Activated CD4-positive, CD25-positive, alpha-beta regulatory T cell treated with anti-CD3 and anti-CD28 coated beads, Interleukin-2, amount 50 U/mL, for 16 hours (primary cell): ENCODE data around the gene IGF2BP2.
"Not testable (repeated sequence)": the region's sequence is repeated elsewhere in the genome, so short reads cannot be mapped to it uniquely, and the experiment has no call there.

Source experiments
- DNase-seq: peaks from one replicate; pipeline ENCODE4 v3.0.0-alpha.2; 2020; ENCODE audit warnings: low read depth, low spot score

The IGF2BP2 gene

DNA sequence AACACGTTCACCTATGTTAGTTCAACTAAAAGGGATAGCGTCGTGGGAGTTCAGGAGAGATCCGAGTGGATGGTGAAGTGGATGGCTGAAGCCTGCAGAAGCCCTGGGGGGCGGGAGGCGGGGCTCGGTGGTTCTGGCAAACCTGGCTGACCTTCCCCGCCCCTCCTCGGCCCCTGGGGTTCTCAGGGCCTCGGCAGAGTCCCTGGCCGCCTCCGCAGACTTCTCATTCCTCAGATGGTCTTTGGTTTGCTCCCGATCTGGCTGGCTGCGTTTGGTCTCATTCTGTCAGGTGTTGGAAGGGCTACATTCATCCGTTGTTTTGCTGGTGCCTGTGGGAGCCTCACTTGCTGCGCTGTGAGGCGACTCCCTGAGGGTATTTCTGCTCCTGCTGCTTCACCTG is 179.7 kb downstream of the IGF2BP2 start:
- DNase-seq: not testable (repeated sequence)

DNA sequence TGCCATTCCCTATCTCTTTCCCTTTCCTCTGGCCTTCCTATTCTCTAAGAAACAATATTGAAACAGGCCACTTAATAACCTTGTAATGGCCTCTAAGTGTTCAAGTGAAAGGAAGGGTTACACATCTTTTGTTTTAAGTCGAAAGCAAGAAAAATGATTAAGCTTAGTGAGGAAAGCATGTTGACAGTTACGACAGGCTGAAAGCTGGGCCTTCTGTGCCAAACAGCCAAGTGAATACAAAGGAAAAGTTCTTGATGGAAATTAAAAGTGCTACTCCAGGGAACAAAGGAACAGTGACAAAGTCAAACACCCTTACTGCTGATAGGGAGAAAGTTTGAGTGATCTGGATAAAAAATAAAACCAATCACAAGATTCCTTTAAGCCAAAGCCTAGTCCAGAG is 184.5 kb downstream of the IGF2BP2 start:
- no peak for DNase-seq

DNA sequence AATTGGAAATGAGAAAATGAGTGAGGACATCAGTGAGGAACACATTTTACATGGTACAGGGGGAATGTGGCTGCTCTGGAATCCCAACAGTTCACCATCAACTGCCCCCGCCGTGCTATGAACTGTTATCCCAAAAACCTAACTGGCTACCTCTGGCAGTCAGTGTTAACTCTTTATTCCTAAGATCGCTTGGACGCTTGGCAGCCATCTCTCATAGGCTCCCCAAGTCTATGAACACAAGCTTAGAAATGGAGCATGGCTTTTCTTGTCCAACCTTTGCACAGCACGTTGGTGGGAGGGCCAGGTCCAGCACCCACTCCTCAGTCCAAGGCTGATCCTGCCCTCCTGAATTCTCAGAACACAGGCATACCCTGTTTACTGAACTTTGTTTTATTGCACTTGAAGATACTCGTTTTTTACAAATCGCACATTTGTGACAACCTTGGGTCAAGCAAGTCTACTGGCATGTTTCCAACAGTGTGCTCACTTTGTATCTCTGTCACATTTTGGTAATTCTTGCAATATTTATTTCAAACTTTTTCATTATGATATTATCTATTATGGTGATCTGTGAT is 185.1 kb downstream of the IGF2BP2 start:
- DNase-seq: no peak

DNA sequence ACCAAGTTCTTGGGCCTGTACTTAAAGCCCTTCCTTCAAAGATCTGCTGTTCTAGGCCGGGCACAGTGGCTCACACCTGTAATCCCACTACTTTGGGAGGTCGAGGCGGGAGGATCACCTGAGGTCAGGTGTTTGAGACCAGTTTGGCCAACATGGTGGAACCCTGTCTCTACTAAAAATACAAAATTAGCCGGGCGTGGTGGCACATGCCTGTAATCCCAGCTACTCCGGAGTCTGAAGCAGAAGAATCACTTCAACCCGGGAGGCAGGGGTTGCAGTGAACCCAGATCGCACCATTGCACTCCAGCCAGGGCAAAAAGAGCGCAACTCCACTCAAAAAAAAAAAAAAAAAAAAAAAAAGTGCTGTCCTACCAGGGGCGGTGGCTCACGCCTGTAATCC is 186.2 kb downstream of the IGF2BP2 start:
- DNase-seq: not testable (repeated sequence)

DNA sequence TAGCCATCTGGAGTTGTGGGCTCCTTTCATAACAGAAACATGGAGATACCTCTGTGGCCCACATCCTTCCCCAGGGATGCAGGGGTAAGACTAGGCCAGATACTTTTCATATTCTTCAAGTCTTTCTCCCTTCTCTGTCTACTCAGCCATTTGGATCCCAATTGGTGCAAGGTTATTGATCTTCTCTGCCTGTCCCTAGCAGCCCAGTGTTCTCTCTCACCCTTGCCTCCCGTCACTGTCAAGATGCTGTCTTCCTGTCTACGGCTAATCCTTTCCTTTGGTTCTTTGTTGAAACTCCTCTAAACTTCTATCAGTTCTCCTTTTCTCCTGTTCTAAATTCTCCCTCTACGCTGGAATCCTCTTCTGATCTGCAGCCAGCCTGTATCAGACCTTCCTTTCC is 187.5 kb downstream of the IGF2BP2 start:
- no peak for DNase-seq

DNA sequence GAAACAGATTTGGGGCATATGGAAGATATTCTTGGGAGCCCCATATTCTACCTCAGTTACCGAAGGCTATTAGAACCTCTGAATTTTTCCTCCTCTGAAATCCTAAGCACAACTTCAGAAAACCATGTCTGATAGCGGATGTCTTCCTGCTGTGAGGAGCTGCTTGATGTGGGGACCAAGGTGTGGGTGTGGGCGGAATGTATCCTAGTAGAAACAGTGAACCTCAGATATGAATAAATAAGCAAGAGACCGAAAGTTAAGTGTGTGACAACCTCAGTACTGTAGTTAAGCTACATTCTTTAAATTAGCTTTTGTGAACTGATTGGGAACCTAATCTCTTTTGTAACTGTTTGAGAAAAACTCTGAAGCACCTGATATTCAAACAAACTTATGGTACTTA is 191.8 kb downstream of the IGF2BP2 start:
- DNase-seq: no peak

DNA sequence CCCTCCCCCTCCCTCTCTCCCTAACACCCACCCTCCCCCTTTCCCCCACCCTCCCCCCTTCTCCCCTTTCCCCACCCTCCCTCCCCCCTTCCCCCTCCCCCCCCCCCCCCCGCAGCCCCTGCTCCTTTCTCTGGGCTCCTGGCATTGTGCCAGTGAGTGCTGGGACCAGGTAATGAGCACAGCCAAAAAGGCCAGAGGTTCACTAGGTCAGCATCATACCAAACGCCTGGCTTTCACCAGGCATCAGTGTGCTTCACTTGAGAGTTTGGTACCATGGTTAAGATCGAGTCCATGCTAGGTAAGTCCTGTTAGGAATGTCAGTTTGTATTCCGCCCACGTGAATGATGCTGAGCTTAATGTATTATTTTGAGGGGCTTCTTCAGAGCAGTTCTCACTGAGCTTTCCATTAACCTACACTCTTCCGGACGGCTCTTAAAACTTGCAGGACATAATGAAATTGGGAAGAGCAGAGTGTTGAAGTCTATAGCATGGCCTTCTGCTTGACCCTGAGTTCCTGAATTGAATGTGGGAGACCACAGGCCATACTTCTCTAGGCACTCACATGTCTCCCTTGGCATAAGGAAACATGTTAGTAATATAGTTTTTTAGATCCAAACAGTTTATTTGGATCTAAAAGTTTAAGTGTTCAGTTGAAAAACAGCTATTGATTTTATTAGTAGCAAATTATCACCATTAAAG is 193.2 kb downstream of the IGF2BP2 start:
- no peak for DNase-seq

DNA sequence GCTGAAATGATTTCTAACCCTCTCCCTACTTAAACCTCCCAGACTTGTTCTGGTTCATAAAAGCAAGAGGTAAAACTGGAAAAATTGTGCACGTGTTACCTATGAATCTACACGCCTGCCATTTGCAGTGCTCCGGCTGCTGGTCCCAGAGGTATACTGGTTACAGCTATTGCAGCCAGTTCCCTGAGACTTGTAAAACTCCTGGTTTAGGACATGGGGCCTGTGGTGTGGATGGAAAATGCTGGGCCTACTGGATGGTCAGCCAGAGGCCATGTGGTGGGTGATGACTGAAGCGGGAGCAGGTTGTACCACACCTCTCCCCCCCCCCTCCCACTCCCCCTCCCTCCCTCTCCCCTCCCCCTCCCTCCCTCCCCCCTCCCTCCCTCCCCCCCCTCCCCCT is 193.7 kb downstream of the IGF2BP2 start:
- no peak for DNase-seq

DNA sequence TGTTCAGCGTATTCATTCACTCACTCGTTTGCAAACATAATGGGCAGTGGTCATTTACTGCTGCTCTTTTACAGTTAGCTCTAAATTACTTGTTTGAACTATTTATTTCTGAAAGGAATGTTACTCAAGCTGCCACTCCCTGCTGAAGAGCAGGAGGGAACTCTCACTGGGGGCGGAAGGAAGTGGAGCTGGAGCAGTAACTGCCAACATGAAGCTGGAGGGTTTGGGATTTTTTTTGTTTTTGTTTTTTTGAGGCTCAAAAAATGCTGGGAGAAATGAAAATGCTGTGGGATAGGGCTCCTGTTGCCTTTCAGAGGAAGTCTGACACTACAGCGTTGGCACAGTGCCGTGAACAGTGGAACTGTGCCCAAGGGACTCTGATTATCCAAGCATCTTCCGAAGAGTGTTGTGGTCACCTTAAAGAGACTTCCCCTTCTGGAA is 194.6 kb downstream of the IGF2BP2 start:
- DNase-seq: no peak

DNA sequence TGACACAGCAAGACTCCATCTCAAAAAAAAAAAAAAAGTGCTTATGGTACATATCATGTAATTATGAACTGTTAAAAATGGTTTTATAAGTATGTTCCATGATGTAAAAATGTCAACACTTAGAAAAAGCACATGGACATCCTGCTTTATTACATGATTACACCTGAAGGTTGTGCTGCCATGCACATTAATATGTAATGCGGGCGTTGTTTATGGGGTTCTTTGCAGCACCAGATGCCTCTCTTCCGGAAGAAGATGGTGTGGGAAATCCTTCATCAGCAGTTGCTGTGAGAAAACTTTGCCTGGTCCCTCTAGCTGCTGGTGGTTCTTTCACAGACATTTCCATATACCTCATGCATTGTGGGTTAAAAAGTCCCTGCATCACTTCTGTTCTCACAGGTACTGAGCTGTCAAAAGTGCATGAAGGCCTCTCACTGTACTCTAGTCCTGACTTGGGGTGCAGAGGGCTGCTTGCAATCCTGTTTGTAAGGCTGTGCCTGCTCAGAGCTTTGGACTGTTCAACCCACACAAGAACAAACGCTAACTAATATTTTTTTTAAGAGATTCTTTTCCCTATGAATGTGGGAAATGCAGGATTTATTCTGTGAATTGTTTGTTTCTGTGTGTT is 195.2 kb downstream of the IGF2BP2 start:
- no peak for DNase-seq

DNA sequence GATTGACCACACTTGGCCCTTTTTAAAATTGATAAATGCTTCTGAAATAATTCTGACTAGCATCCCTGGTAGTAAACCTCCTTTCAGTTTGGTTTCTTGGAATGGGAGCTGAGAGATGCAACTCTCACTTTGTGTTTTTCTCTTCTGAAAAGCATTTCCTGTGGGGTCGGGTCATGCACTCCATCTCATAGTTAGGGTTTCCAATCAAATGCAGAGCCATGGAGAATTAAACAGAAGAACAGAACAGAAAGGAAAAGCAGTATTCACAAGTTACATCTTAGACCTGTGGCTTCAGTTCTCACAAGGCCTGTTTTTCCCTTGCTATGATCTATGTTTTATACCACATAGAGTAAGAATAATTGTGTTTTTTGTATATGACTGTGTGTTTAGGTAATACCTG is 199.1 kb downstream of the IGF2BP2 start:
- no peak for DNase-seq

DNA sequence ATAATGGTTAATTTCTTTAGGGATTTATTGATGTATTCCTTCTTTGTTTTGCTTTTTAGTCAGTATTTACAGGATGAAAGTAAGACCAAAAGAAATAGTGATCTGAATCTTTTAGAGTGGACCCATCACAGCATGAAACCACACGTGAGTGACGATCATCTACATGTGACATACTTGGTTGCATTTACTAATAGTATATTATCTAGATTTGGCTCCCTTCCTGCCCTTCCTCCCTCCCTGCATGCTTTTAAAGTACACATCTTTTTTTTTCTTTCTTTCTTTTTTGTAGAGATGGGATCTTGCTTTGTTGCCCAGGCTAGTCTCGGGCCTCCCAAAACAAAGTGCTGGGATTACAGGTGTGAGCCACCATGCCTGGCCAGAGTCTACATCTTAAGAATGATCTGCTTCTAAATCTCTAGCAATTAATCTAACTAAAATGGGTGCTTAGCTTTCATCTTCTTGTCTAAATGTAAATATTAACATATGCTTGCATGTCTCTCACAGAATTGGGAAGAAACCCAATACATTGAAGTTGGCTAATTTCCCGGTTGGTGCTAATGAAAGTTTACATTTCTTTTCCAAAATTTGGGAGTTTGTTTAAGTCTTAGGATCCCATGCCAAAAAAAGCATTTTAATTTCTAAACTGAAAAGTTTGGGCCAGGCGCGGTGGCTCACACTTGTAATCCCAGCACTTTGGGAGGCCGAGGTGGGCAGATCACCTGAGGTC is 200.7 kb downstream of the IGF2BP2 start:
- DNase-seq: no peak

DNA sequence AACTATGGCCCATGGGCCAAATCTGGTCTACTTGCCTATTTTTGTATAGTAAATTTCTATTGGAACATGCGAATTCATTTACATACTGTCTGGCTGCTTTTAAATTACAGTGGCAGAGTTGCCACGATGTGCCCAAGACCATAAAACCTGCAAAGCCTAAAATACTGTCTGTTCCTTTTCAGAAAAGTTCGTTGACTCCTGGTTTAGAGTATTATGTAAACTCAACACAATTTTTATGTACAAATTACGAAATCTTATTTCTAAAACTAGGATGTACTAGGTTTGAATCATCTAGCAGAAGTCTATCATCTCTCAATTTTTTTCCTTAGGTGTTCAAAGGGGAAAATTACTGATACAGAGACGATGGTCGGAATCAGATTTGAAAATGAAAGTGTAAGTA is 211.8 kb downstream of the IGF2BP2 start:
- DNase-seq: no peak

DNA sequence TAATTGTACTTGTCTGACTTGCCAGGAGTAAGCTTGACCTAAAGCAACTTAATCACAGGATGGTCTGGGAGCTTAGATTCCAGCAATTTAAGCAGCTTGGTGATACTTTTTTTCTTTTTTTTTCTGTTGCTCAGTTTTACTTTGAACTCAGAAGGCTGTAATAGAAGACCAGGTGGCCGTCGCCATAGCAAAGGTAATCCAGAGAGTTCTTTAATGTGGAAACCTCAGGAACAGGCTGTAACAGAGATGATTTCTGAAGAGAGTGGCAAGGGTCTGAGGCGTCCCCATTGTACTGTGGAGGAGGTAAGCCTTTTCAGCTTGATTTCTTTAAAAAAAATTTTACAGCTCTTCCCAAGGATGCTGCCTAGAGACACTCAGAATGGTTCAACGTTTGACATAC is 218.6 kb downstream of the IGF2BP2 start:
- no peak for DNase-seq

DNA sequence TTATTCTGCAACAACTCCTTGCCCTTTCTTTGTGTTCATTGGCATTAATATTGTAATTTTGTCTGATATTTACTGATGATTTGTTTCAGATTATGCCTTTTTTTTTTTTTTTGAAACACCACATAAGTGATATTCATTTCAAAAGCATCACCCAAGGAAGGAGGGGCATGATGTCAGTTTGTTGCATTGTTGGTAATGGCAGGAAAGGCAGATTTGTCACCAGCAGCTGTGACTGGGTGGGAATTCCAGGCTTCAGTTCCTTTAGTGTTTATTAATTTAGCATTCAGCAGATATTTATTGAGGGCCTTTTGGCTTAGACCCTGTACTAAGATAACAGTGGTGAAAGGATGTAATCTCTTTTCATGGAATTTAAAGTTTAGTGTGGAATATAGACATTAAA is 219.3 kb downstream of the IGF2BP2 start:
- no peak for DNase-seq

DNA sequence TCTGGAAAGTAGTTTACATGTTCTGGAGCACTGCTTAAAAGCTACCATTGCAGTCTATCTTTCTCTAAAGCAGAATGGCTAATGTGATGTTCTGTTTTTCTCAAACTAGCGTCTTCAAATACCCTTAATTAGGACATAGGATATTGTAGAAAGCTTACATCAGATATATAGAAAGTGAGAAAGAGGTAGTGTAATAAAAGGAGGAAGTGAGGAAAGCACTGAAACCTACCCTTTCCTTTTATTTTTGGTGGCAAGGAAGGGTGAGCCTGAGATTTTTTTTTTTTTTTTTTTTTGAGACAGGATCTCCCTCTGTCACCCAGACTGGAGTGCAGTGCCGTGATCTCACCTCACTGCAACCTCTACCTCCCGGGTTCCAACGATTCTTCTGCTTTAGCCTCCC is 229.3 kb downstream of the IGF2BP2 start:
- DNase-seq: no peak

DNA sequence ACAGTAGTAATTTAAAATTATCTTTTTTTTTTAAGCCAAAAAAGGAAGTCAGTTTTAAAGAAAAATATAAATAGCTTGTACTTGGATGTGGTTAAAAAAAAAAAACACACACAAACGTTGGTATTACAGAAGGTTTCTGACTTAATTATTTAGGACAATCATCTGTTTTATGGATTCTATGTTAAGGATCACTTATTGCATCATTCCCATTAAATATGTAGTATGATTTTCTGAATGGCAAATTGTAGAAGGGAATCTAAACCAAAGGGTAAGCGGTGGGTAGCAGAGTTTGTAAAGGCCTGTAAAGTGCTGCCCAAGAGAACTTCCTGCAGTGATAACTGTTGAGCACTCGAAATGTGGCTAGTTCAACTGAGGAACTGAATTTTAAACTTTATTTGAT is 230.8 kb downstream of the IGF2BP2 start:
- no peak for DNase-seq
